ENCODE measurements around the gene TYR.
"Not testable (repeated sequence)": the region's sequence is repeated elsewhere in the genome, so short reads cannot be mapped to it uniquely, and the experiment has no call there.

The TYR gene

DNA sequence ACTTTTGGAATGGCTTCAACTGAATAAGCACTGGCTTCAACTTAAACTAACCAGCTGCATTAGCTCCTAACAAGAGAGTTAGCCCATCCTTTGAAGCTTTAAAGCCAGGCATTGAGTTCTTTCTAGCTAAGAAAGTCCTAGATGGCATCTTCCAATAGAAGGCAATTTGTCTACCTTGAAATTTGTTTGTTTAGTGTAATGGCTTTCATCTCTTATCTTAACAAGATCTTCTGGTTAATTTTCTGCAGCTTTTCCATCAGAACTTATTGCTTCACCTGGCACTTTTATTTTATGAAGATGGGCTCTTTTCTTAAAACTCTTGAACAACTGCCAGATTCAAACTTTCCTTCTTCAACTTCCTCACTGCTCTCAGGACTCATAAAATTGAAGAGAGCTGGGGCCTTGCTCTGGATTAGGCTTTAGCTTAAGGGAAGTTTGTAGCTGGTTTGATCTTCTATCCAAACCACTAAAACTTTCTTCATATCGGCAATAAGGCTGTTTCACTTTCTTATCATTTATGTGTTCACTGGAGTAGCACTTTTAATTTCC lies 94.9 kb downstream of the TYR start:
- not testable (repeated sequence) for DNase-seq

DNA sequence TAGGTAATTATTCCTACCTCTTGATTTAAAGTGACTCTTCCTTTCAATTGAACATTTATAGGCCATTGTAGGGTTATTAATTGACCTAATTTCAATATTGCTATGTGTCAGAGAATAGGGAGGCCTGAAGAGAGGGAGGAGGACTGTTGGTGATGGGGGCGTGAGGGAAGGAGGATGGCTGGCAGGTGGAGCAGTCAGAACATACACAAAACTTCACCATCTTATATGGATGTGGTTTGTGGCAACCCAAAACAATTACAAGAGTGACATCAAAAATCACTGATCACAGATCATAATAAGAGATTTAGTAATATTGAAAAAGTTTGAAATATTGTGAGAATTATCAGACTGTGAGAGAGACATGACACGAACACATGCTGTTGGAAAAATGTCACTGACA lies 95.5 kb downstream of the TYR start:
- not testable (repeated sequence) for DNase-seq

DNA sequence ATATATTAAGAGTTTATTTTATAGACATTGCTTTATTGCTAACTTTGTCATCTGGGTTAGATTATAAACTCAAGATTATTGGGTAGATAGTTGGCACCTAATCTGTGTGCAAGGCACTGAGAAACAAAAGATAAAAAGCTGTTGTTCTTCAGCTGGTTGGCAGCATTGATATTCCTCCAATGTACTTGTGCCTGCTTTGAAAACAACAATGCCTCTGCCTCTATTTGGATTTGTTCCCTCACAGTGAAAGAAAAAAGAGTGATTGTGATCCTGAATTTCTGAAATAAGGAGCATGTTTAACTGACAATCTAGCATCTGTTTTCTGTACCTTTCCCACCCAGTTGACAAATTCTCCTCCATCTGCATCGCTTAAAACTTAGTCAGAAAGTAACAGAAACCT lies 98.3 kb downstream of the TYR start:
- no peak for DNase-seq

DNA sequence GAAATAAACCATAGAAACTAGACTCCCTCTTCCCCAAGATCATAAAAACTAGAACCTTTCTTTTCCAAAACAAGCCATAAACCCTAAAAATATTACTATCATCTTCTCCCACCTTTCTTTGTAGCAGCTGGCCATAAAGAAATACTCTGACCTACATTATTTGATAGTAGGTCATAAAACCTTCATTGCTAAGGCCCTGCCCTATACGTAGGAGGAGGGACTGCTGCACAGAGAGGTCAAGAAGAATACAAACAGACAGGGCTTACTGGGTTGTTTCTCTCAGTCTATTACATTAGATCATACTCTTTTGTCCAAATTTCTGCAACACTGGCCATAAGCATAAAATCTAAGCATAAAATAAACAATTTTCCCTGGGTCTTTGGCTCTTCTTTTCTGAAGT lies 101.5 kb downstream of the TYR start:
- no peak for DNase-seq

DNA sequence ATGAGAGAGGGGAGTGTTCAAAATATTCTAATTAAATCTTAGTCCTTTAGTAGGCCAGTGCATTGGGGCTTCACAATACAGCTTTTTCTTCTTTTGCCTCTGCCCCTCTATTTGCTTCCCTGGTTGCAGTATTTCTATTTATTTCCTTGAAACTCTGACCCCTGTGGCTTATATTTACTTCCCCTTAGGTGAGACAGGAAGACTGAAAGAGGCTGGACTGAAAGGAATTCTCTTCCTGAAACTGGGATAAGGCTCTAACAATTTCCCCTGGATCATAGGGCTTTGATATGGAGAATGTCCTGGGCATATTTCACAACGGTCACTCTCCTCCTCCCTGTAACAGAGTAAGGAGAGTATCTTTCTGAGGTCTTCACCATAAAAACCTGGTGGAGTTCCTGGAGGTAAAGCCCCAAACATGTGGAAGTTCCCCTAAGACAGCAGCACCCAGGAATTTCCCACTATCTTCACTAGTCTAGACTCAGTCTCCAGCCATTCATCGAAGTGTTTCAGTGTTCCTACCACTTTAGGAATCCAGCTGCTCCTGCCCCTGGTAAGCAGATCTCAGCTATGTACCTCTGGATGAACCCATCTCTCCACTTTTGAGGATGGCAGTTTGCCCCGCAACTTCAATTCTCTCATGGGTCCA lies 103.5 kb downstream of the TYR start:
- DNase-seq: not testable (repeated sequence)

DNA sequence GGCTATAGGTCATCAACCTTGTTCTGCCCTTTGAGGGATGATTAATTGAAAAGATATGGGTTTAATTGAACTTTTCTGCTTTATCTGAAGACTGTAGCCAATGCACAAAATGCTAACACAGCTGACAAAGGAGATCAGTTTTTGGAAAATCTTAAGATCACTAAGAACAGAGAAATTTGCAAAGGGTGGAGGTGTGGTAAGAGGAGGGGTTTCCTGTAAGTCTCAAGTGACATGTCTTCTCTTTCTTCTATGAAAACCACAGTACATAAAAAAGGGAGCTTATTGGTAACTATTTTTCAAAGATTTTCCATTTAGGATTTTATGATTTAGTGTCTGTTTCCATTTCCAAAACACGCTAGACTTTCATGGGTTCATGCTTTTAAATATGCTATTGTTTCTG lies 108.9 kb downstream of the TYR start:
- DNase-seq: not testable (repeated sequence)

DNA sequence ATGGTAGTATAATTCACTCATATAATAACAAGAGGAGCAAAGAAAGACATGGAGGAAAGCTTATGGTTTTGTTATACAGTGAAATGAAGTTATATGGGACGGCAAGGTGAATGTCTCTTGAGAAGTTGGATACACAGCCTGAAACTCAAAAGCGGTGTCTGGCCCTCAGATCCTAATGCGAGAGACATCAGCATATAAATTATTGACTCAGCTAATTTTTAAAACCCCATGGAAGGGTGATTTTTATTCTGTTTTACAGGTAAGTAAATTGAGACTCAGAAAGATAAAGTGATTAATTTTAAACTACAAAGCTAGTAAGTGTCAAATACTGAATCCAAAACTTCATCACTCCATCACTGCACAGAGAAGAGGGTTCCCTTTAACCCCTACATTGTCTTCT lies 110.3 kb downstream of the TYR start:
- not testable (repeated sequence) for DNase-seq

DNA sequence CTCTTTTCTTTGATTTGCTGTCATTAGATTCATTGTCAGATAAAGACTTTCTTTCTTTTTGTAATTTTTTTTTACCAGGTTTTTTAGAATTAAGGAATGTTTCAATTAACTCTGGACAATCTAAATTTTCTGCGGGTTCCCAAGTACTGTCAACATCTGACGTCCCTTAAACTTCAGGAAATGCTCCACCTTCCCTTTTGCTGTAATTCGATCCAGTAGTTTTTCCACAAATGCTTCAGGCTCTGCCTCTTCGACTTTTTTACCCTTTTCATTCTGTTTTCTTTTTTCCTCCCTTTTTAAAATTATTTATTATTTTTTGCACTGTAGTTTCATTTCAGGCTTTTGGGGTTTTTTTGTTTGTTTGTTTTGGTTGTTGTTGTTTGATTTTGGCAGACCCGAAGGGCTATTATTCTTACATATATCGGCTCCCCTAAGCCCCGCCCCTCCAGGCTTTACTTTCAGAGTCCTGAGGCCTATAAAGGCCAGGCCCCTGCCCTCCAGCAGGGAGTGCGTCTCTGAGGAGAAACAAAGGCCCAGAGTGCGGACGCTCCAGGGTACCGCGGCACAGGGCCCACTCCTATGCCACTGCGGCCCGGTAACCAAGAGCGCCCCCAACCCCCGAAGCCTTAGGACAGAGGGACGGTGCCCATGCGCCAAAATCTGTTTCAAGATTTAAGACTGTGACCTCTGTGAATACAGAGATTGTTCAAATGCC lies 116.4 kb downstream of the TYR start:
- DNase-seq: no peak

DNA sequence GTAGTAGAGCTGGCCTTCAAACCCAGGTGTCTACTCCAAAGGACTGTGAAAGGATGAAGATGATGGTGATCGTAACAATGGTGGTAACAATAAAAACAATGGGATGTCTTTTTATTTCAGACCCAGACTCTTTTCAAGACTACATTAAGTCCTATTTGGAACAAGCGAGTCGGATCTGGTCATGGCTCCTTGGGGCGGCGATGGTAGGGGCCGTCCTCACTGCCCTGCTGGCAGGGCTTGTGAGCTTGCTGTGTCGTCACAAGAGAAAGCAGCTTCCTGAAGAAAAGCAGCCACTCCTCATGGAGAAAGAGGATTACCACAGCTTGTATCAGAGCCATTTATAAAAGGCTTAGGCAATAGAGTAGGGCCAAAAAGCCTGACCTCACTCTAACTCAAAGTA lies 117.3 kb downstream of the TYR start:
- not testable (repeated sequence) for DNase-seq

DNA sequence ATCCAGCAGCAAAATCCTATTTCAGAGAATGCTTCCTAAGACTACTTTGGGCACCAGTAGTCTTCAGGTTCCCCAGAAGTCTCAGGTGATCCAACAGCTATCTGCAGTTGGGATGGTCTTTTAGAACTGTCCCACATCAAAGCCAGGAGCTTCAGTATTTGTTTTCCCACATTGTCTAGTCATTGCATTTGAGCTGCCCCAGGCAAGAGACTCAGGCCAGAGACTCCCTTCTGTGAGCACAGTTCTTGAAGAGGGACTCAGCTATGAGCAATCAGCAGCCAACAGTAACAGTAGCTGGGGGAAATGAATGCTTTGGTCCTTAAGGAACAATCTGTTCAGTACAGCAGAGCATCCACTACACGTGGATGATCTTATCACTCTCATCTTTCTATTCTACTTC lies 125.4 kb downstream of the TYR start:
- not testable (repeated sequence) for DNase-seq

DNA sequence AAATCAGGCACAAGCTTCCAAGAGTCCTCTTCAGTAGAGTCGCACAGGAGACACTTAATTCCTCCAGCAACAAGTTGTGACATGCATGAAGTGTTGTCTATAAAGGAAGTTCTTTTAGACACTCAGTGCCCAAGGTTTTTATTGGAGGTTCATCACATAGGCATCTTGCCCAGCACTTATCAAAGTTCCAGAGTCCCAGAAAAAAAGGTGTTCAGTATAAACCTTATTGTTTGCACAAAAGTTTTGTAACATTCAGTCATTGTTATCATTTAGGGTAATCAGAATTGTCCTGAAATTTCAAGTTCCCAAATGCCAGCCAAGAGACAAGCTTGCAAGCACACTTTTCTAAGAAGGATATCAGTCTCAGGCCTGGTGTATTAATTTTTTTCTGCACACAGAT lies 130.6 kb downstream of the TYR start:
- not testable (repeated sequence) for DNase-seq

DNA sequence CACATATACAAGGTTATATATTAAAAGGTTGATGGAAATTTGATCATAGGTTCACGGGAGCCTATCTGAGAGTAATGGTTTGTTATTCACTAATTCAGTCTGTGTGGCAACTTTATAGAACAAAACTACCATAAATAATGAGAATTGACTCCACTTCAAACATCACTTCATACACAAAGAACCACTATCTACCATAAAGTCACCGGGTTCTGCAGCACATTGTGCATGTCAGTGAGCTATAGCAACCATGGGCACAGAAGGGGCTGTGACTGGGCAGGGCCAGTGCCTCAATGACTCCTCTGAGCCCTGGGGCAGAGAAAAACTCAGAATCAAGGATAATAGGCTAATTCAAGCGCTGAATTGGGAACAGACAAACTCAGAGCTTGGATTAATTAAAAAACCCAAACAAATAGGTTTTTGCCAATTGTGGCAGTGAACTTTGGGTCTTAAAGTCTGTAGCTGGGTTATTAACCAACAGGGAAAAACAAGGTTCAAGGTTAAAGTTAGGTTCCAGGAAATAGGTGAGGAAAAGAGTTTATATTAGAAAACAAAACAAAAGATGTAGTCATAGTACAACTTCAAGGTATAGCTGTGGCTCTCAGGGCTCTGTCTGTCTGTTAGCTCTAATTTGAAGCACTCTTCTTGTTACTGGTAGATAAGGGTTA lies 131.8 kb downstream of the TYR start:
- DNase-seq: not testable (repeated sequence)

DNA sequence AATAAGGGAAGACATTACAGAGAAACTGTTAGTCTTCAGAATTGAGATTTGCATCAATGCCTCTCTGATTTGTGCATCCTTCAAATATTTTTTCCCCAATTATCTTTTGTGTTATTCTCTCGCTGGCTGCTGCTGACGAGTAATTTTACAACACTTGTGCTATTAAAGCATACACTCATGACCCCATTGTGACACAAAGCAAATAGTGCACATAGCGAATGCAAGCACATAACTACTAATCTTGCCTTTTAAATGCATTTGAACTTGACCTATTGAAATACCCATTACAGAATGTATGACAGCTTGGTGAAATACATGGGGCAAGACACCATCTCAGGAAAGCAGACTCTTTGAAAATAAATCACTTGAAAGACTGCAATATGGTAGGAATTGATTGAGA lies 132.9 kb downstream of the TYR start:
- DNase-seq: not testable (repeated sequence)

DNA sequence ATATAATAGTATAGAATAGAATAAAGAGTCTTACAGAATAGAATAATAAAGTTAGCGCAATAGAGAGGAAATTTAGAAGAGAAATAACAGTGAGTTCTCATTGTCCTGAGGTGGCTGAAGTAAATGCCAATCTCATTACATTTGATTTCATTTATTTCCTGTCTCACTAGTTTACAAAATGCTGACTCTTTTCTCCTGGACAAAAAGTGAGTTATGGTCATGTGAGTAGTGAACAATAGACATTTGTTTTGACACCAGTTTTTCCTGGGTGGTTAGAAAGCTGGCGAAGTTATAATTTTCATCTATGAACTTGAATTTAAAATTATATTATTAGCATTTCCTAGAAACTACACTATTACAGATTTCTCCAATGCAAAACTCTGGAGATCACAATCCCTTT lies 143.7 kb downstream of the TYR start:
- no peak for DNase-seq

DNA sequence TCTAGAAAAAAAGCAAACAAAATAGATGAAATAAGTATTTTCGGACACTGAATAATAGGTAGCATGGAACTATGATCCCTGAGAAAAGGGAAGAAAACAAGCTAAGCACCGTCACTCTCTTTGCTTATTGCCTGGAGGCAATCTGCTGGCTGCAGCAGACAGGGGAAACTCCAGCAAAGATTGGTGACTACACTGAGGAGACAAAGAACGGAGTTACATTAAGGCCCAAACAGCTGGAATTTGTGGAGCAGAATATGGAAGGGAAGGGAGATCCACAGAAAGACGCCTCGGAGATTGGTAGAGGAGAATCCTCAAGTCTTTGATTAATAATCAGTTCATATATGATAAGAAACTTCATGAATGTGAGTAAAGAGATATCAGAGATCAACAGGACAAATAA lies 150.2 kb downstream of the TYR start:
- DNase-seq: no peak

DNA sequence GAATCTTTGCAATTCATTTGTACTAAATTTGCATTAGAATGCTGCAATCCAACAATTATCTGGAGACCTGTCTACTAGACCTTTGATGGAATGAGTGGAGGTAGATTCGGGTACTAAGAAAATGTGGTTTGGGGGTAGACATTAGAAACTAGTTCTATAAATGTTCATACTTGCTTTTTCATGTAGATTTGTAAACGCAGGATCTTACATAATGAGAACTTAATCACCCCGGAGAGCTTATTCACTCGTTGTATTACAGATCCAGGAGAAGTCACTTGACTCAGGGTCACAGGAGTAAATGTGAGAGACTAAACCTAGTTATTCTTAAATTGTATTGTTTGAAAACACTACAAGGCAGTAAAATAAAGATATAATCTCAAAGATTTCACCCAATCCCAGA lies 154.3 kb downstream of the TYR start:
- DNase-seq: not testable (repeated sequence)

DNA sequence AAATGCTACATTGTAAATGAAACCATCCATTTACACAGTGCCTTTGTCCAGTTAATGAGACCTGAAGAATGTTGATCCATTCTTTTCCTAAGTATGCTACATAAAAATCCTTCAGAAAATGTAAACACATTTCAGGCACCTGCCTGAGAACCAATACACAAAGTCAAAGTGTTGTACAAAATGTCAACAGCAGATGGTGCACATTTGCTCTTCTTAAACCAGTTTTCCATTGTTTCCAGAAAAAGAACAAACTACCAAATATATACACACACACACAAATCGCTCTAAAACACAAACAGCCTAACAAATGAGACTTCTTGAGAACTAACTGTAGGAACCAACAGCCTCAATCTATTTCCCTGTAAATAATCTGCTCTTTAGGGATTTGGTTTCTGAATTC lies 156.0 kb downstream of the TYR start:
- DNase-seq: peak; percentile 70

DNA sequence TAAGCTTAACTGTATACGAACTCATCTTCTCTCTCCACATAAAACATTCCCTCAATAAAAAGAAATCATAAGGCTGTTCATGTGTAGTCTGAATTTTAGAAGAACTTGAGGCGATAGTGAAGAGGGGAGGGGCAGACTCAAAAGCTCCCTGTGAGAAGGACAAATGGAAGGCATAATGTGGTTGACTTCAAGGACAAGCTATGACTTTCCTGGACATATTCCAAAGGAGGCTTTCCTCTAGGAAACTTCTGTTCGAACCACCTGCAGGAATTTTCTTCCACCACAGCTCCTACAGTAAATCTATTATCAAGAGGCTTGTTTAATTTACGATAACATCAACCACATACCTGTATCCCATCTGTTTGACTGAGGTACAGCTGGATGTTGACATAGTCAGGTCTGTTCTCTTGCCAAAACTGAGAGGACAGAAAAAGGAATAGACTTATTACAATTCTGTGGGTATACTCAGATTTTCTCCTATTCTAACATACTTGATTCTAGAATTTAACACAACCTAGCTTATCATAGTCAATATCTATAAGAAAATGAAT lies 159.5 kb downstream of the TYR start:
- not testable (repeated sequence) for DNase-seq

DNA sequence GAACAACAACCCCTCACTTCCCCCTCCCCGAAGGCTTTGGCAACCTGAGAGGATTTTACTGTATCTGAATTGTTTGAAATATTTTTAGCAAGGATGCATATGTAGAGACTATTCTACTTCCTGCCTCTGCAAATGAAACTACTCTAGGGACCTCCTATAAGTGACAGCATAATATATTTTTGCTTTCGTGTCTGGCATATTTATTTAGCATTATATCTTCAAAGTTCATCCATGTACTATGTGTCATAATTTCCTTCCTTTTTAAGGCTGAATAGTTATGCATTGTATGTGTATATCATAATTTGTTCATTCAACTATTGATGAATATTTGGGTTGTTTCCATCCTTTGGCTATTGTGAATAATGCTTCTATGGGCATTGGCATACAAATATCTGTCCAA lies 160.4 kb downstream of the TYR start:
- DNase-seq: not testable (repeated sequence)

DNA sequence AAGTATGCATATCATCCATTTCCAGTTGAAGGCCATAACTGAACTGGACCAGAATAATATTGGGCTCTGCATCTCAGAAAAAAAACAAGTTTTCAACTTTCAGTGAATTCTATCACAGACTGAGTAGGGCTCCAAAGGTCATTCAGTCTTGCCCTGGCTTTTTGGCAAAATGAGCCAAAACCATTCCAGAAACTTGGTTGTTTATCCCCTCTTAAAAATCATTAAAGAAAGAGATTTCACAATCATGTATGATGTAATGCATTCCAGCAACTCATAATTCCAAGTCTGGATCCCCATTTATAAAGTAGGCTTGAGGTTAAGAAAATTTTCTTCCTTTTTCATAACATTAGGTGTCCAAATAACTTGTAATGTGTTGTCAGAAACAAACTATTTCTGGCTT lies 162.8 kb downstream of the TYR start:
- DNase-seq: not testable (repeated sequence)

DNA sequence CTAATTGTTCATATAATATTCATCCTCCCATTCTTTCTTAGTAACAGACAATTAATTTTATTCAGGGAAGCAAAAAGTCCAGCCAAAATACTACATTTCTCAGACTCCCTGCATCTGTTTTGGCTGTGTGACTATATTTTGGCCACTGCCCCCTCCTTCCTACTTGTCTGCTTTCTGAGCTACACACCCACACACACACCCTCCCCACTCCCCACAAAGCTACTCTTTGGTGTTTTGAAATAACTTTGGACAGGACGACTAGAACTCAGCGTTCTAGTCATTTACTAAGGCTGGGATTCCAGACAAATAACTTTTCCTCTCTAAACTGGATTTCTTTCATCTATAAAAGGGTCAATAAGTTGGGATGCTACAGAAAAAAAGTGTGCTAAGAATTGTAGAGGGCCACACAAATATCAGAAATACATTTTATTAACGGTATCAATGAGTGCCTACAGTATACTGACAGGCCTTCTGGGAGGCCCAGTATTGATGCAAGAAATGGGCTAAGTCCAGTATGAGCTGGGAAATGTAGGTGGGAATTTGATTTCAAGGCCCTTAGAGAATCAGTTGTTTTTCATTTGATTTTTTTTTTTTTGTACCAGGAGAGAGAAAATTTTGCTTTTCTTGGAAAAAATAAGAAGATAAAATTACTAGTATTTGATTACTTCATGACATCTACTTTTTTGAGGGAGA lies 165.4 kb downstream of the TYR start:
- not testable (repeated sequence) for DNase-seq

Data from DMS53 (cell line).